G401 (cell line): ENCODE results near the gene PRAMEF10. TPM values are rescaled to one million over a fixed set of nuclear protein-coding genes. Genes with fewer than 3 reads are reported as not detected.
"Not testable (repeated sequence)": the region's sequence is repeated elsewhere in the genome, so short reads cannot be mapped to it uniquely, and the experiment has no call there.

Experiments
- DNase-seq: peaks from one replicate; pipeline ENCODE4 v3.0.0-alpha.2; 2015; ENCODE audit warnings: low spot score
- in situ Hi-C: cut with HindIII; loops from 2 replicates; pipeline ENCODE4 v1.10.0; 2016; ENCODE audit warnings: low sequenced_read_pairs, mixed read lengths
- total RNA-seq: library from RNA; depleted of rRNA; stranded (reverse); fragments of >200 nt; shearing (Covaris generic); gene quantifications from 2 replicates; pipeline ENCODE4 v1.2.3, GENCODE V29; 2014; rRNA removed

PRAMEF10 gene
- total RNA-seq = not detected in 2 replicates

- in situ Hi-C loops, DNase-seq: not testable (repeated sequence)
Observed at GRCh38 chr1:12898170-12898569, at the start of gene PRAMEF10. PRAMEF10 (minus strand) TSS chr1:12898270; CDS start chr1:12895847, 2,423 bp downstream.

- in situ Hi-C loops, DNase-seq: not testable (repeated sequence)
Observed at GRCh38 chr1:12947480-12947879, 49.4 kb upstream of the PRAMEF10 start, which contains the start of gene PRAMEF6. PRAMEF6 (minus strand) TSS chr1:12947580; CDS start chr1:12942518, 5,062 bp downstream.

GRCh38 chr1:12924368-12924767 is 26.3 kb upstream of the PRAMEF10 start:
- DNase-seq, in situ Hi-C loops: not testable (repeated sequence)

- peak; percentile 4 for DNase-seq
- in situ Hi-C loops = not testable (repeated sequence)
Observed at GRCh38 chr1:12921749-12922148, 23.7 kb upstream of the PRAMEF10 start.

GRCh38 chr1:12916310-12916709 is 18.2 kb upstream of the PRAMEF10 start, which contains the start of gene PRAMEF7:
PRAMEF7 (plus strand) TSS chr1:12916610; CDS start chr1:12917693, 1,083 bp downstream.
- in situ Hi-C loops, DNase-seq: not testable (repeated sequence)

- DNase-seq, in situ Hi-C loops: not testable (repeated sequence)
Observed at GRCh38 chr1:12903793-12904572, 5.9 kb upstream of the PRAMEF10 start.

GRCh38 chr1:12899186-12899585 is 1.1 kb upstream of the PRAMEF10 start:
- in situ Hi-C loops, DNase-seq: not testable (repeated sequence)

- DNase-seq, in situ Hi-C loops: not testable (repeated sequence)
Observed at GRCh38 chr1:12886101-12886500, 12.0 kb downstream of the PRAMEF10 start, which contains the start of gene PRAMEF4. PRAMEF4 (minus strand) TSS chr1:12886201; CDS start chr1:12883394, 2,807 bp downstream.

- DNase-seq, in situ Hi-C loops: not testable (repeated sequence)
Observed at GRCh38 chr1:12878453-12878852, 19.6 kb downstream of the PRAMEF10 start.

- DNase-seq, in situ Hi-C loops: not testable (repeated sequence)
Observed at GRCh38 chr1:12863131-12863880, 34.8 kb downstream of the PRAMEF10 start.

- DNase-seq, in situ Hi-C loops: not testable (repeated sequence)
Observed at GRCh38 chr1:12856786-12857185, 41.3 kb downstream of the PRAMEF10 start, which contains the start of gene PRAMEF2. PRAMEF2 (plus strand) TSS chr1:12857086; CDS start chr1:12859010, 1,924 bp downstream.

GRCh38 chr1:12851779-12852178 is 46.3 kb downstream of the PRAMEF10 start:
- in situ Hi-C loops = no loop called here
- DNase-seq = no peak

- DNase-seq, in situ Hi-C loops: not testable (repeated sequence)
Observed at GRCh38 chr1:12848620-12849019, 49.5 kb downstream of the PRAMEF10 start, which contains the start of gene HNRNPCL1. HNRNPCL1 (minus strand) TSS chr1:12848720; CDS start chr1:12848289, 431 bp downstream.

Other genes starting within 250 kb of the PRAMEF10 start
- not detected in 2 replicates for gene AADACL3, start 182.2 kb downstream of the PRAMEF10 start, total RNA-seq
- gene CFAP107, start 152.1 kb downstream of the PRAMEF10 start, total RNA-seq = not detected in 2 replicates
- 2.6 TPM in 1 of 2 replicates, not detected in the other for gene PRAMEF12, start 124.5 kb downstream of the PRAMEF10 start, total RNA-seq
- 0.24 TPM in 1 of 2 replicates, not detected in the other for gene PRAMEF1, start 106.9 kb downstream of the PRAMEF10 start, total RNA-seq
- not detected in 2 replicates for gene PRAMEF11, start 66.9 kb downstream of the PRAMEF10 start, total RNA-seq
- not detected in 2 replicates for gene HNRNPCL1, start 49.5 kb downstream of the PRAMEF10 start, total RNA-seq
- gene PRAMEF2, start 41.2 kb downstream of the PRAMEF10 start, total RNA-seq = not detected in 2 replicates
- not detected in 2 replicates for gene PRAMEF4, start 12.1 kb downstream of the PRAMEF10 start, total RNA-seq
- gene PRAMEF7, start 18.3 kb upstream of the PRAMEF10 start, total RNA-seq = not detected in 2 replicates
- 0.34 TPM in 1 of 2 replicates, not detected in the other for gene PRAMEF6, start 49.3 kb upstream of the PRAMEF10 start, total RNA-seq
- gene PRAMEF27, start 158.3 kb upstream of the PRAMEF10 start, total RNA-seq = not detected in 2 replicates
- gene HNRNPCL3, start 162.5 kb upstream of the PRAMEF10 start, total RNA-seq = not detected in 2 replicates
- not detected in 2 replicates for gene PRAMEF25, start 172.5 kb upstream of the PRAMEF10 start, total RNA-seq
- not detected in 2 replicates for gene HNRNPCL2, start 218.6 kb upstream of the PRAMEF10 start, total RNA-seq